Measurements from ENCODE around the gene XPNPEP1.
A peak's percentile ranks its signal among the peaks of the same experiment; 100 is the strongest.

The XPNPEP1 gene

GRCh38 chr10:109838592-109839244, 84.6 kb downstream of the XPNPEP1 start:
- H3K4me3 ChIP-seq (ENCODE audit: low read depth, low read length): no peak overlapping the region
- H3K36me3 ChIP-seq: no peaks in the 10 kb centered on the region
- no peaks in the 10 kb centered on the region; the same call in 1 of the 2 replicates for H3K27me3 ChIP-seq
- H3K9me3 ChIP-seq: no peaks in the 10 kb centered on the region
- H3K4me1 ChIP-seq: no peaks in the 10 kb centered on the region
- no peak for DNase-seq
- peak; percentile 26; the same call in 1 of the 2 replicates for TF ChIP-seq CTCF (IDR thresholded peaks at IDR 0.05; ENCODE audit: low read depth, low read length)

- no peak for TF ChIP-seq CTCF (IDR thresholded peaks at IDR 0.05; ENCODE audit: low read depth, low read length)
- Histone ChIP-seq H3K4me1 (no peaks in the 10 kb centered on the region), H3K9me3 (no peaks in the 10 kb centered on the region), H3K27me3 (no peaks in the 10 kb centered on the region; the same call in 1 of the 2 replicates), H3K36me3 (no peaks in the 10 kb centered on the region), H3K4me3 (ENCODE audit: low read depth, low read length) (no peak overlapping the region)
- no peak for DNase-seq
These were observed 85.9 kb downstream of the XPNPEP1 start for GRCh38 chr10:109837384-109837783.

GRCh38 chr10:109835257-109835656, 88.1 kb downstream of the XPNPEP1 start:
- no peaks in the 10 kb centered on the region; the same call in 1 of the 2 replicates for H3K27me3 ChIP-seq
- no peak for DNase-seq
- H3K4me1 ChIP-seq: no peaks in the 10 kb centered on the region
- H3K4me3 ChIP-seq (ENCODE audit: low read depth, low read length): no peak overlapping the region
- no peaks in the 10 kb centered on the region for H3K36me3 ChIP-seq
- H3K9me3 ChIP-seq: no peaks in the 10 kb centered on the region
- TF ChIP-seq CTCF (IDR thresholded peaks at IDR 0.05; ENCODE audit: low read depth, low read length): no peak

- H3K4me1 ChIP-seq: no peaks in the 10 kb centered on the region
- TF ChIP-seq CTCF (IDR thresholded peaks at IDR 0.05; ENCODE audit: low read depth, low read length): no peak
- H3K27me3 ChIP-seq: no peaks in the 10 kb centered on the region; the same call in 1 of the 2 replicates
- no peaks in the 10 kb centered on the region for H3K9me3 ChIP-seq
- no peaks in the 10 kb centered on the region for H3K36me3 ChIP-seq
- no peak for DNase-seq
- H3K4me3 ChIP-seq (ENCODE audit: low read depth, low read length): no peak overlapping the region
These were observed 91.5 kb downstream of the XPNPEP1 start for GRCh38 chr10:109831846-109832245.

- TF ChIP-seq CTCF (IDR thresholded peaks at IDR 0.05; ENCODE audit: low read depth, low read length): no peak
- Histone ChIP-seq H3K27me3 (no peaks in the 10 kb centered on the region), H3K4me3 (ENCODE audit: low read depth, low read length) (no peak overlapping the region), H3K4me1 (no peaks in the 10 kb centered on the region), H3K9me3 (no peaks in the 10 kb centered on the region), H3K36me3 (no peaks in the 10 kb centered on the region)
- no peak for DNase-seq
These were observed 99.1 kb downstream of the XPNPEP1 start for GRCh38 chr10:109824206-109824605.

GRCh38 chr10:109823196-109823595, 100.1 kb downstream of the XPNPEP1 start:
- Histone ChIP-seq H3K4me3 (ENCODE audit: low read depth, low read length) (no peak overlapping the region), H3K4me1 (no peaks in the 10 kb centered on the region), H3K9me3 (no peaks in the 10 kb centered on the region), H3K27me3 (no peaks in the 10 kb centered on the region), H3K36me3 (no peaks in the 10 kb centered on the region)
- no peak for DNase-seq
- TF ChIP-seq CTCF (IDR thresholded peaks at IDR 0.05; ENCODE audit: low read depth, low read length): no peak
